ENCODE data around the gene DFFA. TPM values are rescaled to one million over a fixed set of nuclear protein-coding genes. Genes with fewer than 3 reads are reported as not detected.
A peak's percentile ranks its signal among the peaks of the same experiment; 100 is the strongest.

The DFFA gene
- total and polyA plus RNA-seq, 8 donors: 37.6 to 45.6 (median 42.3) TPM

GRCh38 chr1:10510520-10511493 lies 38.5 kb upstream of the DFFA start:
- ATAC-seq: peak; percentile 80
- H3K27ac ChIP-seq: peak overlapping the region; percentile 35 to 72

GRCh38 chr1:10509809-10510509 lies 37.6 kb upstream of the DFFA start:
- H3K4me3 ChIP-seq: no peak overlapping the region
- H3K4me1 ChIP-seq: peaks cover 29 to 50% of the 10 kb centered on the region in 2 donors
- TF ChIP-seq CTCF (IDR thresholded peaks at IDR 0.05): no peak
- no peaks in the 10 kb centered on the region for H3K27me3 ChIP-seq
- DNase-seq (no peak), ATAC-seq (no peak)
- H3K36me3 ChIP-seq: no peaks in the 10 kb centered on the region
- intact Hi-C loops (cut with DNase I): no loop called here
- H3K27ac ChIP-seq: peak overlapping the region; percentile 35 to 72
- H3K9me3 ChIP-seq: no peaks in the 10 kb centered on the region

More at GRCh38 chr1:10510520-10511493, 38.5 kb upstream of the DFFA start:
- no peak for DNase-seq
- intact Hi-C loops (cut with DNase I): no loop called here
- Histone ChIP-seq H3K4me1 (peaks cover 33 to 59% of the 10 kb centered on the region in 2 donors), H3K36me3 (no peaks in the 10 kb centered on the region), H3K27me3 (no peaks in the 10 kb centered on the region), H3K4me3 (no peak overlapping the region), H3K9me3 (no peaks in the 10 kb centered on the region)
- TF ChIP-seq CTCF (IDR thresholded peaks at IDR 0.05): no peak

GRCh38 chr1:10508511-10508951 lies 36.2 kb upstream of the DFFA start:
- intact Hi-C loops (cut with DNase I): no loop called here
- Histone ChIP-seq H3K4me1 (peaks cover 21 to 41% of the 10 kb centered on the region in 2 donors), H3K4me3 (no peak overlapping the region), H3K36me3 (no peaks in the 10 kb centered on the region), H3K27ac (no peak overlapping the region), H3K27me3 (no peaks in the 10 kb centered on the region), H3K9me3 (no peaks in the 10 kb centered on the region)
- ATAC-seq (no peak), DNase-seq (no peak)
- TF ChIP-seq CTCF (IDR thresholded peaks at IDR 0.05): no peak

- Histone ChIP-seq H3K4me1 (peaks cover 21 to 40% of the 10 kb centered on the region in 2 donors), H3K9me3 (no peaks in the 10 kb centered on the region), H3K36me3 (no peaks in the 10 kb centered on the region), H3K4me3 (no peak overlapping the region), H3K27me3 (no peaks in the 10 kb centered on the region), H3K27ac (no peak overlapping the region)
- ATAC-seq: peak; percentile 86
- DNase-seq: peak in 2 of 4 donors; percentile 50 to 82
- peak; percentile 75 to 82 for TF ChIP-seq CTCF (IDR thresholded peaks at IDR 0.05)
- intact Hi-C loops (cut with DNase I): no loop called here
Observed at GRCh38 chr1:10507111-10507879, 35.0 kb upstream of the DFFA start.
